Motor neuron (in vitro differentiated cells): ENCODE measurements around the gene ASXL3. TPM values are rescaled to one million over a fixed set of nuclear protein-coding genes. Genes with fewer than 3 reads are reported as not detected.

ENCODE experiments used
- ATAC-seq, 8 experiments: fragments of 200-7000 bp; cut with Tn5 transposase; replicated peaks in 6 of 8; 2 replicates each; pipeline ENCODE4 v1.8.0; 2021; ENCODE audit warnings: mild to moderate bottlenecking in 8 of 8, moderate library complexity in 8 of 8
- H3K27ac ChIP-seq, 2 donors: fragments of 250-450 bp; sonication (Bioruptor Pico); 2 replicates each; pipeline ENCODE4 v1.9.0; 2021; ENCODE audit warnings: antibody characterized with exemption in 2 of 2, mild to moderate bottlenecking in 2 of 2, moderate library complexity in 1 of 2
- H3K4me1 ChIP-seq, 2 donors: fragments of 250-450 bp; sonication (Bioruptor Pico); replicated peaks in 1 of 2; 2 replicates each; pipeline ENCODE4 v1.6.1; 2021; ENCODE audit warnings: antibody characterized with exemption in 2 of 2, mild to moderate bottlenecking in 2 of 2, moderate library complexity in 1 of 2
- H3K4me3 ChIP-seq, 5 donors: fragments of 250-450 bp; sonication (Bioruptor Pico); 2 replicates each; pipeline ENCODE4 v1.9.0; 2021; ENCODE audit warnings: antibody characterized with exemption in 5 of 5, mild to moderate bottlenecking in 5 of 5, moderate library complexity in 4 of 5
- WGBS, 10 experiments: fragments of 450-650 bp; shearing (Covaris generic); methylation state at CpG; one replicate each; pipeline ENCODE4 v1.0.0; 2022; 5-methylcytosine and 5-hydroxymethylcytosine counted together
- in situ Hi-C, 9 experiments: fragments of 400-800 bp; cut with MboI; loops; one replicate each; pipeline ENCODE4 v1.15.0; 2021; ENCODE audit warnings: low sequenced_read_pairs in 9 of 9, low pct_unique_long_range_greater_than_20kb in 2 of 9; ENCODE audit not compliant: unreplicated experiment in 9 of 9
- total RNA-seq, 8 experiments: library from RNA; unstranded; fragments of 300-600 nt; gene quantifications; 2 replicates each; pipeline versions ENCODE4 v1.2.3 to v1.2.4, GENCODE V29; 2022

ASXL3 gene
- total RNA-seq, 8 experiments from 2014 or later, result 0.31 to 50.1 (median 21.0) TPM

DNA sequence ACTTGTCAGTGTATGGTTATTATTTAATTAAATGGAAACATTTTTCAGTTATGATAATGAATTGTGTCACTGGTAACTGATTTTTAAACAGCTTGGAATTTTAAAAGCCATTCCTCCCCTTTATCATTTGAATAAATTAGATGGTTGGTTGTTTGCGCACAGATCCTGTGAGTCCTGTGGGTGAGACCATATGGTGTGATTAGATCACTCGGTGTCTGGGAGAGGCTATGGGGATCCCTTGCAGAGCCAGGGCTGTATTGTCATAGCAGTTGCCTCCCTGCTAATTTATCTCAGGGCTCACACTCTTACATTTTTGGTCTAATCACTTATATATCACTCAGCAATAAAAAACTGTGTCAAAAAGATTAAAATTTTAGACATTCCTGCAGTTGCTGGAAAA is 133.5 kb downstream of the ASXL3 start:
- WGBS, 10 experiments, result 0 to 100% (median 46%) methylated on average over 1 to 2 of the region's 2 CpGs; no CpG with 5 or more reads in 4 of the 10 experiments
- Histone ChIP-seq H3K4me1 (peaks cover 0 to 3% of the 10 kb centered on the region in 2 donors), H3K4me3 (no peak overlapping the region), H3K27ac (no peak overlapping the region)
- in situ Hi-C loops, result no loop called here
- ATAC-seq, result peak; percentile 59 to 99 (median 95)

DNA sequence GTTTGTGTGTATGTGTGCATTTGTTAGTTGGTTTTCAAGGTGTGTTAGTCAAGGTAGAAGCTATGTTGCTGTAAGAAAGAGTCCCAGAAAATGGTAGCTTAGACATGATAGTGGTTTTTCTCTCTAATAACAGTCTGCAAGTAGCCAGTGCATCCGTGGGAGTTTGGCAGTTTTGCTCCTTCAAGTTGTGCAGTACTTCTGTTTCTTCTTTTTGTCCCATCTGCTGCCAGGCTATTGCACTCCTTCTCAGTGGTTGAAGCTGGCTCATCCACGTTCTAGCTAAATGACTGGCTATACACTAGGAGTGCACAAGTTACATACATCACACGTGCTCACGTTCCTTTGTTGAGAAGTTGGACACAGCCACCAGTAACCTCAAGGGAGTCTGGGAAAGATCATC is 134.7 kb downstream of the ASXL3 start:
- no peak for ATAC-seq
- 0 to 94% (median 80%) methylated on average over 1 to 4 of the region's 4 CpGs; no CpG with 5 or more reads in 1 of the 10 experiments for WGBS, 10 experiments
- Histone ChIP-seq H3K4me1 (peaks cover 0 to 3% of the 10 kb centered on the region in 2 donors), H3K4me3 (no peak overlapping the region), H3K27ac (no peak overlapping the region)
- in situ Hi-C loops, result no loop called here

DNA sequence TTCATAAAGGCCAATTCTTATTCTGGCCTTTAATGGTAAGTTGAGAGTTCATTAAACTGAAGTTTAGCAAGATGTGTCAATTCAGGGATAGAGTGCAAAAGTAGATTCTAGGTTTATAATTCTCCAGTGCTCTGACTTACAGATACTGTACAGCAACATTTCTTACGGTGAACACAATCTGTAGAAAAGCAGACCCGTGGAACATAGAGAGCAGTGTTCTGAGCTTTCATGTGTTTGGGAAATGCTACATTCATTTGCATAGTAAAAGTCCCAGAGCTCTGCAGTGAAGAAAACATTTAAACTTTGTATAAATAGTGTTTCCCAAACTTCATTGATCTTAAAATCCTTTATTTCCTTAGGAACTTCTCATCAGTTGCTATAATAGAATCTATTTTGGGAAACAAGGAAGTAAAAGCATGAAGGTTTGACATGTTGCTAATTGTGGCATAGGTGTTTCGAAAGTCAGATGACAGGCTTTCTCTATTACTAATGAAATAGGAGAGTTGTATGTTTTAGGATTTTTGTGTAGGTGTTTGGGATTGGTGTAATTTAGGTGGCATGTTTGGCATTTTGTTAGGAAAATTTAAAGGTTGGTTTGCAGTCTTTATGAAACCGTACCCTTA is 138.2 kb downstream of the ASXL3 start:
- peaks cover 0 to 3% of the 10 kb centered on the region in 2 donors for H3K4me1 ChIP-seq
- ATAC-seq, result no peak
- 27 to 100% (median 76%) methylated on average over 1 to 4 of the region's 4 CpGs for WGBS, 10 experiments
- no peak overlapping the region for H3K4me3 ChIP-seq
- in situ Hi-C loops, result no loop called here
- no peak overlapping the region for H3K27ac ChIP-seq

DNA sequence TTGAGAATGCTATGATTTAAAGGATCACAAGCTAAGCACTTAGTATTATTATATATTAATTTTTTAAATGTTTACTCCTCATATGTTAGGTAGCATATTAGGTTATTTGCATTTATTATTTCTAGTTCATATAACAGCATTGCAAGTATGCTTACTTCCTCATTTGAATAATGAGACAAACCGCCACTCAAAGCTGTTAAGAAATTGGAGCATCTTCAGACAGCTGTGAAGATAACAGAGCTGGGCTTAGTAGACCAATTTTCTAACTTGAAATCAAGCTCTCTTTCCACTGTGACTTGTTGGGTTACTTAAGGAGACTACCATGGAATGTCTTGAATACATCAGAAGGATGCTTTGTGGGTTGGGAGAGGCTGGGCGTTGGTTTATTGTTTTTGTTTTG is 139.3 kb downstream of the ASXL3 start:
- Histone ChIP-seq H3K4me3 (no peak overlapping the region), H3K4me1 (no peaks in the 10 kb centered on the region), H3K27ac (no peak overlapping the region)
- in situ Hi-C loops, result no loop called here
- WGBS, 10 experiments, result 0 to 100% (median 87%) methylated on average over 1 to 2 of the region's 2 CpGs; no CpG with 5 or more reads in 2 of the 10 experiments
- no peak for ATAC-seq

DNA sequence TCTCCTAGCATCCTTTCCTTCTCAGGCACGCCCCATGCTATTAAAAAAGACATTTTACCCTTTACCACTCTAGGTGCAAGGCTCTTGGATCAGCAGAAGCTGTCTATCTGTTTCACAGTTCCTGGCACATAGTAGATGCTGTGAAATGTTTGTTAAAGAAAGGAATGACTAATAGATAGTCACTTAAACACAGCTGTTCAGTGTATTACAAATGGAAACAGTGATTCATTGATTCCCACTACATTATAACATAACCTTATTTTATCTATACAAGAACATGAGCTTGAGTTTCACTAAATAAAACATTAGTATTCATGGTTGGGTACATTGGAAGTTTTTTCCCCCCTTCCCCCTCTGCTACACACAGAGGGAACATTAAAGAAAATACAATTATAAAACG is 142.1 kb downstream of the ASXL3 start:
- Histone ChIP-seq H3K4me3 (no peak overlapping the region), H3K27ac (no peak overlapping the region), H3K4me1 (no peaks in the 10 kb centered on the region)
- peak in 1 of 8 experiments; percentile 40 for ATAC-seq
- in situ Hi-C loops, result no loop called here
- 0 to 100% (median 90%) methylated on average over 1 to 2 of the region's 2 CpGs; no CpG with 5 or more reads in 2 of the 10 experiments for WGBS, 10 experiments

DNA sequence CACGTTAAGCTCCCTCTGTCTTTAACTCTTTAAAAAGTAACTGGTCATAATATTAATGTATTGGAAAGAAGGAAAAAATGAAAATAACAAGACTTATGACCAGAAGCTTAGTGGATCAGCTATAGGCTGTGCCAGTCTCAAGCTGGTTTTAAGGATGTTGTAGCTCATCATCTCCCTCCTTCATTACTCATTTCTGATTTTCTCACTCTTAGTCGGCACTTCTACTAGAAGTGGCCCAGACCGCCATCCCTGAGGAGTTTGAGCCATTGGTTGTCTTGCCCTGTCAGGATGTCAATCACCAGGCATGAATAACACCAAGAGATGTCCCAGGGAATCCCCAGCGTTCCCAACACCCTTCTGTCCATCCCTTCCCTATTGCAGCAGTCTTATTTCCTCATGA is 151.5 kb downstream of the ASXL3 start:
- no peak overlapping the region for H3K4me3 ChIP-seq
- WGBS, 10 experiments, result 0 to 100% (median 89%) methylated on average over 1 to 4 of the region's 4 CpGs; no CpG with 5 or more reads in 2 of the 10 experiments
- no peak for ATAC-seq
- no peak overlapping the region for H3K27ac ChIP-seq
- H3K4me1 ChIP-seq, result no peaks in the 10 kb centered on the region
- in situ Hi-C loops, result no loop called here

DNA sequence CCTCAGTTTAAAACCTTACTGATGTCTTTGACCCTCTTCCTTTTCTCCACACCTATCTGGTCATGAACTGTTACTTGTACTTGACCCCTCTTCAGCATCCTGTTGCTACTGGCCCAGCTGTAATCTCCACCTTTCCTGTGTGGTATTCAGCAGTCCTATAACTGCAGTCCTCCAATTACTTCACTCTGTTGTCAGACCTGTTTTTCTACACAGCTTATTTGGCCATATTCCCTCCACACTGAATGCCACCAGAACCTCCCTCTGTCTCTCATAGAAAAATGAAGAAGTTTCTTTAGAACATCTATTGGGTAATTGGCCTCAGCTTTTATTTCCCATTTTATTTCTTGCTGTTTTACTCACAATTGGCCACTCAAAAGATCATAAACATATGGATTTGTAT is 155.4 kb downstream of the ASXL3 start:
- no peak overlapping the region for H3K27ac ChIP-seq
- no peak for ATAC-seq
- in situ Hi-C loops, result no loop called here
- no peak overlapping the region for H3K4me3 ChIP-seq
- no peaks in the 10 kb centered on the region for H3K4me1 ChIP-seq

DNA sequence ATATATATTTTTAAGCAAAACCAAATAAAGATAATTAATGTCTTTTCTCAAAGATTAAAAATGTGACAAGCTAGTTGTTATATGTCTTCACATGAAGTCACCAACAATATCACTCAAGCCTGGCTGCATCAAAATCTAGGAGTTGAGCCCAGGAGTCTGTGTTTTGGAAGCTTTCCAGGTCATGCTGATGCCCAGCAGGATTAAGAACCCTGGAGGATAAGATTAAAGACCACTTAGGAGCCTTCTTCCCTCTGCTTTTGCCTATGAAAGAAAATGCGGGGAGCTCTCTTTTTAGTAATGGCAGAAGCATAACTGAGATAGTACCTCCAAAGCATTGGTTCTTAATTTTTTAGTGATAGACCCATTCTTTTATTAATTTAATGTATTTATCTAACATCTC is 157.4 kb downstream of the ASXL3 start:
- H3K27ac ChIP-seq, result no peak overlapping the region
- WGBS, 10 experiments, result 50 to 100% (median 100%) methylated on average over 1 of the region's 1 CpG; no CpG with 5 or more reads in 5 of the 10 experiments
- ATAC-seq, result no peak

DNA sequence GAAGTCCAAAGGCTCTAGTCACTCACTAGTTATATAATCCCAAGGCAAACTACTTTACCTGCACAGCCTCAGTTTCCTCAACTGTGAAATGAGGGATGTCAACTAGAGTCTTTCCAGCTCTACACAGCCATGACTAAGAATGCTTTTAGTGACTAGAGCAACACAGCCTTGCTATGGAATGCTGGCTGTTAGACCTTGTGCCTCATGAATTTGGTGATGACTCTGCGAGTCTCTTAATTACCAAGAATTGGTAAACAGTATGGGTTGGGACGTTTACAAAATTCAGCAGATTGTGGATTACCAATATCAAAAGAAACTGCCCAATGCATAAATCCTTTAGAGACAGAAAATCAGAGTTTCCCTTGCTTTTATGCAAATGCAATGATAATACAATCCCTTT is 163.7 kb downstream of the ASXL3 start:
- WGBS, 10 experiments, result 0 to 80% (median 76%) methylated on average over 1 to 2 of the region's 2 CpGs; no CpG with 5 or more reads in 1 of the 10 experiments

More for the DNA sequence above, 157.4 kb downstream of the ASXL3 start:
- no peak overlapping the region for H3K4me3 ChIP-seq
- in situ Hi-C loops, result no loop called here
- H3K4me1 ChIP-seq, result no peaks in the 10 kb centered on the region

DNA sequence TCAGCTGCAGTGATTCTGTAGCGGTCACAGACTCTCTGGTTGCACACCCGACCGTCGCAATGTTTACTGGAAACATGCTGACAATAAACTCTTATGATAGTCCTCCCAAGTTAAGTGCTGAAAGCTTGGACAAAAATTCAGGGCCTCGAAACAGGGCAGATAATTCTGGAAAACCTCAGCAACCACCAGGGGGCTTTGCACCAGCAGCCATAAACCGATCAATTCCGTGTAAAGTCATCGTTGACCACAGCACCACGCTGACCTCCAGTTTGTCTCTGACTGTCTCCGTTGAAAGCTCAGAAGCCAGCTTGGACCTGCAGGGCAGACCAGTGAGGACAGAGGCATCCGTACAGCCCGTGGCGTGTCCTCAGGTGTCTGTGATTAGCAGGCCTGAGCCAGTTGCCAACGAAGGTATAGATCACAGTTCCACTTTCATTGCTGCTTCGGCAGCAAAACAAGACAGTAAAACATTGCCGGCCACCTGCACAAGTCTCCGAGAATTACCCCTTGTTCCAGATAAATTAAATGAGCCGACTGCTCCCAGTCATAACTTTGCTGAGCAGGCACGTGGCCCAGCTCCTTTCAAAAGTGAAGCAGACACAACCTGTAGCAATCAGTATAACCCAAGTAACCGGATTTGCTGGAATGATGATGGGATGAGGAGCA is 166.1 kb downstream of the ASXL3 start:
- H3K27ac ChIP-seq, result no peak overlapping the region
- no peak overlapping the region for H3K4me3 ChIP-seq
- H3K4me1 ChIP-seq, result peaks cover 4% of the 10 kb centered on the region in 2 donors
- no peak for ATAC-seq
- in situ Hi-C loops, result no loop called here
- WGBS, 10 experiments, result 42 to 98% (median 85%) methylated on average over 1 to 10 of the region's 20 CpGs; no CpG with 5 or more reads in 1 of the 10 experiments

More for the DNA sequence above, 163.7 kb downstream of the ASXL3 start:
- Histone ChIP-seq H3K4me3 (no peak overlapping the region), H3K4me1 (peaks cover 4% of the 10 kb centered on the region in 2 donors), H3K27ac (no peak overlapping the region)
- in situ Hi-C loops, result no loop called here
- ATAC-seq, result peak in 2 of 8 experiments; percentile 82 to 94

DNA sequence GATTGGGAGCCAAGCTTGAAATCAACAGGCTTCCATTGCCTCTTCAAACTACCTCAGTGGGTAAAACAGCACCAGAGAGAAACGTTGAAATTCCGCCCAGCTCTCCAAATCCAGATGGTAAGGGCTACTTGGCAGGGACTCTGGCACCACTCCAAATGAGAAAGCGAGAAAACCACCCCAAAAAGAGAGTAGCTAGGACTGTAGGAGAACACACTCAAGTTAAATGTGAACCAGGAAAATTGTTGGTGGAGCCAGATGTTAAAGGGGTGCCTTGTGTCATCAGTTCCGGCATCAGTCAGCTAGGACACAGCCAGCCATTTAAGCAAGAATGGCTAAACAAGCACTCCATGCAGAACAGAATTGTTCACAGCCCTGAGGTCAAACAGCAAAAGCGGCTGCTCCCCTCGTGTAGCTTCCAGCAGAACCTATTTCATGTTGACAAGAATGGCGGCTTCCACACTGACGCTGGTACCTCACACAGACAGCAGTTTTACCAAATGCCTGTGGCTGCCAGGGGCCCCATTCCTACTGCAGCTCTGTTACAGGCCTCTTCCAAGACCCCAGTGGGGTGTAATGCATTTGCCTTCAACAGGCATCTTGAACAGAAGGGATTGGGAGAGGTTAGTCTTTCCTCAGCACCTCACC is 167.3 kb downstream of the ASXL3 start:
- Histone ChIP-seq H3K4me1 (peaks cover 4% of the 10 kb centered on the region in 2 donors), H3K27ac (no peak overlapping the region), H3K4me3 (no peak overlapping the region)
- no peak for ATAC-seq
- in situ Hi-C loops, result no loop called here
- WGBS, 10 experiments, result 20 to 100% (median 74%) methylated on average over 1 to 6 of the region's 8 CpGs; no CpG with 5 or more reads in 2 of the 10 experiments

DNA sequence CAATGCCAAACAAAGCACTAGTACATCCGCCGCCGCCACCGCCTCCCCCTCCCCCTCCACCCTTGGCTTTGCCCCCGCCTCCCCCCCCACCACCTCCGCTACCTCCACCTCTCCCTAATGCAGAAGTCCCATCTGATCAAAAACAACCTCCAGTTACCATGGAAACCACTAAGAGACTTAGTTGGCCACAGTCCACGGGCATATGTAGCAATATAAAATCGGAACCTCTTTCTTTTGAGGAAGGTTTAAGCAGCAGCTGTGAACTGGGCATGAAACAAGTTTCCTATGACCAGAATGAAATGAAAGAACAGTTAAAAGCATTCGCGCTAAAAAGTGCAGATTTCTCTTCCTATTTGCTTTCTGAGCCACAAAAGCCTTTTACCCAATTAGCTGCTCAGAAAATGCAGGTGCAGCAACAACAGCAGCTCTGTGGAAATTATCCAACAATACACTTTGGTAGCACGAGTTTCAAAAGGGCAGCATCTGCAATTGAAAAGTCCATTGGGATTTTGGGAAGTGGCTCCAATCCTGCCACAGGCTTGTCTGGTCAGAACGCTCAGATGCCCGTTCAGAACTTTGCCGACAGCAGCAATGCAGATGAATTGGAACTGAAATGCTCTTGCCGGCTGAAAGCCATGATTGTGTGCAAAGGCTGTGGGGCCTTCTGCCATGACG is 168.0 kb downstream of the ASXL3 start:
- peak in 1 of 8 experiments; percentile 17 for ATAC-seq
- peaks cover 4% of the 10 kb centered on the region in 2 donors for H3K4me1 ChIP-seq
- H3K4me3 ChIP-seq, result no peak overlapping the region
- in situ Hi-C loops, result no loop called here
- H3K27ac ChIP-seq, result no peak overlapping the region
- 40 to 90% (median 70%) methylated on average over 1 to 8 of the region's 16 CpGs for WGBS, 10 experiments

DNA sequence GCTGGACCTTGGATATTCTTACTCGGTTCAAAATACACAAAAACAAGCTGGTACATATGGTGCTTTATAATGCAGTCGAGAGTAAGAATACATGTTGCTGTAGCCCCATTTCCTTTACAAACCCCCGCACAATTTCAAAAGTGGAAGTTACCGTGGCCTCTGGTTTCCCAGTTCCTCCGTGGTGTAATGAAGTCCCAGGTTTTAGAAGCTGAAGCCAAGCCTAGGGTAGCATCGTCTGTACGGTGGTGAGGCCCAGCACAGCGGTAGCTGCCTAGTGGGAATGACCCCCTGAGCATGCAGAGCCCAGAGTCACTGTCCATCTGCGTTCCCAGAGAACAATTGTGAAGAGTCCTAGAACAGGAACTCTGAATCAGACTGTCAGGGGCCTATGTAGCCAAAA is 171.8 kb downstream of the ASXL3 start:
- Histone ChIP-seq H3K4me3 (no peak overlapping the region), H3K27ac (no peak overlapping the region), H3K4me1 (peaks cover 4% of the 10 kb centered on the region in 2 donors)
- 20 to 100% (median 65%) methylated on average over 1 to 6 of the region's 9 CpGs for whole genome bisulfite sequencing, 10 experiments
- peak in 1 of 8 experiments; percentile 22 for ATAC-seq
- in situ Hi-C loops, result loop anchor here in 2 of 9 experiments (25.0 kb wide), 2 partner anchors 313 to 513 kb away; partner anchors contain the start of gene CCDC178 (in 1 of the 2)
